ENCODE measurements around the gene PAK3. TPM values are rescaled to one million over a fixed set of nuclear protein-coding genes. Genes with fewer than 3 reads are reported as not detected.

Gene PAK3
- total RNA-seq (0.15 and 0.16 TPM in 2 replicates), polyA plus RNA-seq (0.01 TPM in 1 of 2 replicates, not detected in the other), polyA minus RNA-seq (not detected in 2 replicates), Bru-seq, nascent RNA (percentile 10 among the genes with signal in this experiment), BruChase-seq, experiment 1, labeled RNA remaining after a 6-hour chase (percentile 13 among the genes with signal in this experiment), BruChase-seq, experiment 2, labeled RNA remaining after a 2-hour chase (percentile 12 among the genes with signal in this experiment)
- 0.03 TPM in 1 of 2 replicates, not detected in the other for polyA plus RNA-seq (2011; cell fraction: cytosol; rRNA removed)
- 0.20 TPM in 1 of 2 replicates, not detected in the other for polyA plus RNA-seq (2011; cell fraction: nucleus; rRNA removed)
- not detected in 2 replicates for polyA plus RNA-seq (2012)
- not detected for polyA minus RNA-seq (2011; cell fraction: cytosol; rRNA and poly(A)+ RNA removed)
- polyA minus RNA-seq (2011; cell fraction: nucleus; rRNA and poly(A)+ RNA removed) = not detected in 2 replicates
- long read RNA-seq = 0 reads

DNA sequence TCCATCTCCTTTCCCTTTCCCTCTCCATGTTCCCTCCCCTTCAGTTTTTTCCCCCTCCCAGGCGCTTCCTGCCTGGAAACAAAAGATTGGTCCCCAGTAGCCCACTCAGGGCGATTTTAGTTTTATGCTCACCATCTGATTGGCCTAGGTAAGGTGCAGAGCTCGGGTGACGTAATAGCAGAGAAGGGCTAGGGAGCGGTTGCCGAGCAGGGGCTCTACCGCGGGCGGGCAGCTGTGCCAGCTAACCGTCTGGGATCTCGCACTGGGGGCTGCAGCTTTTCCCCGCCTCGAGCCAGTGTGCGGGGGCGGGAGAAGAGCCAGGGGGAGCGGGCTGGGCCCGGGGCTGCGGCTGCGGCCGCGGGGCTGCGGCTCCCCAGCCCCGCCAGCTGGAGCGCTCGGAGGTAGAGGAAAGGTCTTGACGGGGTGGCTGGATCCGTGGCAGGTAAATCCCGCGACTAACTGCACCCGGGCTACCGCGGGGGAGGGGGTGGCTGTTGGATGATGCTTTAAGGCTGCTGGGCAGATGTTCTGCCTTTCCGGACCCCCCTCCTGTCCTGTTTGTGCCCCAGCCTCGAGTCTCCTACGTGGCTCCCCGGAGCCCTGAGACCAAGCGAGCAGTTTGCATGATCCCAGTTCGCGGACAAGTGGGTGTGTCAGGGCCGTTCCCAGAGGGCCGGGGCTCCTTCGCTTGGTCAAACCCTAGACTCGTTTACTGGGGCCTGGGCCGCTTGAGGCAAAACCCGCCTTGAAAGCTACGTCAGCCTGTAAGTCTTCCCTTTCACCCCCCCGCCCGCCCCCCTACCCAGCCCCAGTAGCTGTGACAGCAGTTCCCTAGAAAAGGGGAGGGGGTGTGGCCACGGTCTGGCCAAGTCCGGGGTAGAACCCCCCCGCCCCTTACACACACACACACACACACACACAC is at the start of gene PAK3:
PAK3 (plus strand) TSS at position 218 of the 922 bp plus-strand sequence. CDS start 26,913 bp downstream, outside the sequence.
- Histone ChIP-seq H3K4me3 (replicated peaks in 1 of 3; ENCODE audit: insufficient read depth in 1 of 3, low read depth in 1 of 3, low read length in 3 of 3) (no peak within 1 kb of the TSS), H3K79me2 (ENCODE audit: control insufficient read depth, insufficient read depth, low read length) (no peaks in the 10 kb centered on the region), H2AFZ (ENCODE audit: low read depth, low read length) (no peak within 1 kb of the TSS), H3K27me3 (ENCODE audit: control insufficient read depth in 2 of 2, insufficient read depth in 2 of 2, low read length in 2 of 2) (no peaks in the 10 kb centered on the region), H3K4me2 (ENCODE audit: insufficient read depth, low read length) (peak within 1 kb of the TSS; percentile 36), H3K9ac (replicated peaks; ENCODE audit: extremely low read depth, insufficient read depth, low read length) (no peak within 1 kb of the TSS), H3K27ac (ENCODE audit: insufficient read depth, low read depth, low read length) (no peak within 1 kb of the TSS), H3K9me3 (replicated peaks; ENCODE audit: control insufficient read depth, insufficient read depth, low read length) (no peaks in the 10 kb centered on the region), H3K4me1 (ENCODE audit: control insufficient read depth, extremely low read depth, insufficient read depth, low read length) (no peaks in the 10 kb centered on the region), H3K9me1 (replicated peaks; ENCODE audit: control insufficient read depth, extremely low read depth, insufficient read depth, low read length) (no peaks in the 10 kb centered on the region), H4K20me1 (replicated peaks; ENCODE audit: control insufficient read depth, extremely low read depth, insufficient read depth, low read length) (no peaks in the 10 kb centered on the region), H3K36me3 (ENCODE audit: control insufficient read depth in 2 of 2, extremely low read depth in 1 of 2, insufficient read depth in 2 of 2, low read length in 2 of 2) (no peaks in the 10 kb centered on the region)
- no TSS peak for BruUV-seq (replicated peaks)
- CTCF ChIA-PET = no interaction called here
- POLR2A ChIA-PET = no interaction called here
- DNase-seq (ENCODE audit: low read depth, low spot score) = peak; percentile 1
- TF ChIP-seq GATA2 (IDR thresholded peaks at IDR 0.05; ENCODE audit: insufficient read depth, insufficient read length, low read depth, low read length) = no peak
- intact Hi-C loops (cut with micrococcal nuclease) = no loop called here
- no peak for FAIRE-seq
- dilution Hi-C loops (cut with MboI; ENCODE audit: extremely low pct_ligation_motif_present, low sequenced_read_pairs) = no loop called here

DNA sequence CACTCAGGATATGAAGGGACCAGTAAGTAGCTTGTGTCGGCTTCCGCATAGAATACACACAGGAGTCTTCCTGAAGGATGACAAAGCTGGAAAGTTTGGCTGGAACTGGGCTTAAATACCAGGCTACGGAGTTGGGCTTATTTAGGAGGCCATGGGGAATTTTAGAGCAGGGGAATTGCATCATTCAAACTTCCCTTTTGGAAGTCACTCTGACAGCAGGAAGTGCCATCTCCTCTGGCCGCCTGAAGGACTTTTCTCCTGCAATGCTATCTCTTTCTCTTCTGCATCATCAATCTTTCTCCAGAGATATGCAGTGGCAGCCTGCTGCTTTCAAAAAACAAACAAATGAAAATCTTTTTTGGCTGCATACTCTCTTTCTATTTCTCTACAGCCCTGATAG is 48.4 kb upstream of the PAK3 start:
- POLR2A ChIA-PET = no interaction called here
- no peak for FAIRE-seq

More for the DNA sequence above, 48.4 kb upstream of the PAK3 start:
- no peak overlapping the region for H3K27ac ChIP-seq (ENCODE audit: insufficient read depth, low read depth, low read length)
- H3K4me2 ChIP-seq (ENCODE audit: insufficient read depth, low read length) = no peak overlapping the region
- H3K9me3 ChIP-seq (replicated peaks; ENCODE audit: control insufficient read depth, insufficient read depth, low read length) = no peaks in the 10 kb centered on the region
- H4K20me1 ChIP-seq (replicated peaks; ENCODE audit: control insufficient read depth, extremely low read depth, insufficient read depth, low read length) = no peaks in the 10 kb centered on the region
- TF ChIP-seq GATA2 (IDR thresholded peaks at IDR 0.05; ENCODE audit: insufficient read depth, insufficient read length, low read depth, low read length) = no peak
- no peaks in the 10 kb centered on the region for H3K36me3 ChIP-seq (ENCODE audit: control insufficient read depth in 2 of 2, extremely low read depth in 1 of 2, insufficient read depth in 2 of 2, low read length in 2 of 2)
- H3K4me1 ChIP-seq (ENCODE audit: control insufficient read depth, extremely low read depth, insufficient read depth, low read length) = no peaks in the 10 kb centered on the region
- H2AFZ ChIP-seq (ENCODE audit: low read depth, low read length) = no peak overlapping the region
- H3K27me3 ChIP-seq (ENCODE audit: control insufficient read depth in 2 of 2, insufficient read depth in 2 of 2, low read length in 2 of 2) = no peaks in the 10 kb centered on the region
- CTCF ChIA-PET = no interaction called here
- dilution Hi-C loops (cut with MboI; ENCODE audit: extremely low pct_ligation_motif_present, low sequenced_read_pairs) (no loop called here), intact Hi-C loops (cut with micrococcal nuclease) (no loop called here)
- DNase-seq (ENCODE audit: low read depth, low spot score) = no peak
- no peaks in the 10 kb centered on the region for H3K9me1 ChIP-seq (replicated peaks; ENCODE audit: control insufficient read depth, extremely low read depth, insufficient read depth, low read length)
- no peak overlapping the region for H3K9ac ChIP-seq (replicated peaks; ENCODE audit: extremely low read depth, insufficient read depth, low read length)
- no peak overlapping the region for H3K4me3 ChIP-seq (replicated peaks in 1 of 3; ENCODE audit: insufficient read depth in 1 of 3, low read depth in 1 of 3, low read length in 3 of 3)
- no peaks in the 10 kb centered on the region for H3K79me2 ChIP-seq (ENCODE audit: control insufficient read depth, insufficient read depth, low read length)
- BruUV-seq (replicated peaks) = no TSS peak
